ENCODE results near the gene ICAM2. TPM values are rescaled to one million over a fixed set of nuclear protein-coding genes. Genes with fewer than 3 reads are reported as not detected.

ICAM2 gene
- polyA plus RNA-seq, 1 of the 3 experiments (the other 2 are of a cell fraction), result 0.08 TPM

GRCh38 chr17:63960430-63960829 lies 60.0 kb downstream of the ICAM2 start:
- TF ChIP-seq SMC3 (IDR thresholded peaks at IDR 0.05; ENCODE audit: low read depth, low read length), result no peak
- TF ChIP-seq MXI1 (IDR thresholded peaks at IDR 0.05; ENCODE audit: low read depth, low read length), result no peak
- no peak for TF ChIP-seq TAF1 (IDR thresholded peaks at IDR 0.05; ENCODE audit: borderline replicate concordance, low read depth, low read length)
- TF ChIP-seq TEAD4 (IDR thresholded peaks at IDR 0.05; ENCODE audit: borderline replicate concordance, insufficient read depth), result no peak
- TF ChIP-seq EP300 (IDR thresholded peaks at IDR 0.05; ENCODE audit: borderline replicate concordance in 1 of 2, low read depth in 1 of 2, low read length in 1 of 2), result no peak
- no peak for TF ChIP-seq SIN3A (IDR thresholded peaks at IDR 0.05; ENCODE audit: borderline replicate concordance, low read depth, low read length)
- TF ChIP-seq FOXJ3 (CRISPR knock-in tag; IDR thresholded peaks at IDR 0.05), result no peak
- no peak for TF ChIP-seq POLR2AphosphoS5 (IDR thresholded peaks at IDR 0.05; ENCODE audit: low read depth, low read length)
- TF ChIP-seq PBX3 (IDR thresholded peaks at IDR 0.05), result no peak
- no peak for TF ChIP-seq NFIC (IDR thresholded peaks at IDR 0.05; ENCODE audit: borderline replicate concordance)
- TF ChIP-seq YY1 (IDR thresholded peaks at IDR 0.05; ENCODE audit: low read depth), result no peak
- no peaks in the 10 kb centered on the region for H4K20me1 ChIP-seq (ENCODE audit: insufficient read depth)
- ChIA-PET POLR2A (no interaction called here), CTCF (interaction anchor here (1.8 to 7.9 kb wide), 3 partner anchors 10 to 41 kb away, joined by 8 to 69 read pairs (median 9); no protein-coding TSS in a partner anchor)
- 87% methylated on average over 7 of the region's 7 CpGs for WGBS (ENCODE audit: low lambda C conversion rate)
- H3K9me2 ChIP-seq, result no peaks in the 10 kb centered on the region
- H3F3A ChIP-seq (replicated peaks; ENCODE audit: insufficient read depth), result no peaks in the 10 kb centered on the region
- H3K4me2 ChIP-seq, result no peak overlapping the region
- no peaks in the 10 kb centered on the region for H3K9me3 ChIP-seq
- no peak overlapping the region for H2AFZ ChIP-seq (ENCODE audit: low read depth)
- H3K4me3 ChIP-seq (ENCODE audit: low read depth in 2 of 2, low read length in 1 of 2), result no peak overlapping the region
- no peak overlapping the region for H3K27ac ChIP-seq (ENCODE audit: low read depth in 2 of 2, low read length in 1 of 2)
- no peaks in the 10 kb centered on the region for H3K27me3 ChIP-seq (ENCODE audit: insufficient read depth)
- H3K9ac ChIP-seq, result no peak overlapping the region
- H3K36me3 ChIP-seq (replicated peaks in 1 of 2; ENCODE audit: control insufficient read depth in 1 of 2, insufficient read depth in 2 of 2, low read length in 1 of 2), result no peaks in the 10 kb centered on the region
- no peaks in the 10 kb centered on the region for H3K4me1 ChIP-seq (ENCODE audit: control insufficient read depth in 1 of 2, insufficient read depth in 2 of 2, low read depth in 1 of 2, low read length in 1 of 2)
- no peaks in the 10 kb centered on the region for H3K79me2 ChIP-seq (ENCODE audit: insufficient read depth)
- DNase-seq, result no peak

- Histone ChIP-seq H3K4me3 (ENCODE audit: low read depth in 2 of 2, low read length in 1 of 2) (no peak overlapping the region), H3K79me2 (ENCODE audit: insufficient read depth) (no peaks in the 10 kb centered on the region), H3K4me2 (no peak overlapping the region), H3K27ac (ENCODE audit: low read depth in 2 of 2, low read length in 1 of 2) (no peak overlapping the region), H3K27me3 (ENCODE audit: insufficient read depth) (no peaks in the 10 kb centered on the region), H3F3A (replicated peaks; ENCODE audit: insufficient read depth) (no peaks in the 10 kb centered on the region), H2AFZ (ENCODE audit: low read depth) (no peak overlapping the region), H3K9me3 (no peaks in the 10 kb centered on the region), H4K20me1 (ENCODE audit: insufficient read depth) (no peaks in the 10 kb centered on the region), H3K36me3 (replicated peaks in 1 of 2; ENCODE audit: control insufficient read depth in 1 of 2, insufficient read depth in 2 of 2, low read length in 1 of 2) (no peaks in the 10 kb centered on the region), H3K4me1 (ENCODE audit: control insufficient read depth in 1 of 2, insufficient read depth in 2 of 2, low read depth in 1 of 2, low read length in 1 of 2) (peaks cover 0 to under 1% of the 10 kb centered on the region in 2 experiments; a peak in 1 of 4 replicates), H3K9me2 (no peaks in the 10 kb centered on the region), H3K9ac (no peak overlapping the region)
- TF ChIP-seq MXI1 (IDR thresholded peaks at IDR 0.05; ENCODE audit: low read depth, low read length) (no peak), GABPA (IDR thresholded peaks at IDR 0.05; ENCODE audit: low read depth) (no peak), POLR2AphosphoS5 (IDR thresholded peaks at IDR 0.05; ENCODE audit: low read depth, low read length) (no peak), GATA2 (CRISPR knock-in tag; IDR thresholded peaks at IDR 0.05) (no peak)
- TF ChIP-seq, protein P1, sequence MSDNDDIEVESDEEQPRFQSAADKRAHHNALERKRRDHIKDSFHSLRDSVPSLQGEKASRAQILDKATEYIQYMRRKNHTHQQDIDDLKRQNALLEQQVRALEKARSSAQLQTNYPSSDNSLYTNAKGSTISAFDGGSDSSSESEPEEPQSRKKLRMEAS (IDR thresholded peaks at IDR 0.05; ENCODE audit: low read depth), result no peak
- TF ChIP-seq, protein P2, sequence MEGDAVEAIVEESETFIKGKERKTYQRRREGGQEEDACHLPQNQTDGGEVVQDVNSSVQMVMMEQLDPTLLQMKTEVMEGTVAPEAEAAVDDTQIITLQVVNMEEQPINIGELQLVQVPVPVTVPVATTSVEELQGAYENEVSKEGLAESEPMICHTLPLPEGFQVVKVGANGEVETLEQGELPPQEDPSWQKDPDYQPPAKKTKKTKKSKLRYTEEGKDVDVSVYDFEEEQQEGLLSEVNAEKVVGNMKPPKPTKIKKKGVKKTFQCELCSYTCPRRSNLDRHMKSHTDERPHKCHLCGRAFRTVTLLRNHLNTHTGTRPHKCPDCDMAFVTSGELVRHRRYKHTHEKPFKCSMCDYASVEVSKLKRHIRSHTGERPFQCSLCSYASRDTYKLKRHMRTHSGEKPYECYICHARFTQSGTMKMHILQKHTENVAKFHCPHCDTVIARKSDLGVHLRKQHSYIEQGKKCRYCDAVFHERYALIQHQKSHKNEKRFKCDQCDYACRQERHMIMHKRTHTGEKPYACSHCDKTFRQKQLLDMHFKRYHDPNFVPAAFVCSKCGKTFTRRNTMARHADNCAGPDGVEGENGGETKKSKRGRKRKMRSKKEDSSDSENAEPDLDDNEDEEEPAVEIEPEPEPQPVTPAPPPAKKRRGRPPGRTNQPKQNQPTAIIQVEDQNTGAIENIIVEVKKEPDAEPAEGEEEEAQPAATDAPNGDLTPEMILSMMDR (IDR thresholded peaks at IDR 0.05), result no peak
- POLR2A ChIA-PET, result no interaction called here
- 54% methylated on average over 5 of the region's 9 CpGs for WGBS (ENCODE audit: low lambda C conversion rate)
- no peak for DNase-seq
- CTCF ChIA-PET, result interaction anchor here (2.0 to 7.9 kb wide), 3 partner anchors 9 to 174 kb away, joined by 6 to 69 read pairs (median 9); no protein-coding TSS in a partner anchor
Observed at GRCh38 chr17:63960006-63960405, 60.4 kb downstream of the ICAM2 start.

All from SK-N-SH (cell line).